Activated CD8-positive, alpha-beta memory T cell treated with anti-CD3 and anti-CD28 coated beads, Interleukin-2, amount 50 U/mL, for 48 hours (primary cell): Measurements from ENCODE around the gene RNF10.
"Not testable (repeated sequence)": the region's sequence is repeated elsewhere in the genome, so short reads cannot be mapped to it uniquely, and the experiment has no call there.

Experiments used
- DNase-seq: peaks from one replicate; pipeline ENCODE4 v3.0.0-alpha.2; 2020

RNF10 gene

DNA sequence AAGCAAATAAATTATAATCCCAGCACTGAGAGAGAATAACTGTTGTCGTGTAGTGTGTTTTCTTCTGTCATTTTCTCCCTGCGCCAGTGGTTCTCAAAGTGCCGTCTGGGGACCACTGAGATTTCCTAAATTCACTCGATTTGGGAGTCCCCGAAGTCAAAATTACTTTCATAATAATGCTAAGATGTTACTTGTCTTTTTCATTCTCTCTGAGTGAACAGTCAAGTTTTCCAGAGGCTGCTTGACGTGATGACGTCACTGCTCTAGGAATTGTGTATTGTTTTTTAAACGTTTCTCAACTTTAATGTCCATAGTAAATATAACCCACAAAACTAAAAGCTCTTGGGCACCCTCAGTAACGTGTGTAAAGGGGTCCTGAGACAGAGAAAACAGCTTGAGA, 47.8 kb downstream of the RNF10 start:
- DNase-seq: no peak

DNA sequence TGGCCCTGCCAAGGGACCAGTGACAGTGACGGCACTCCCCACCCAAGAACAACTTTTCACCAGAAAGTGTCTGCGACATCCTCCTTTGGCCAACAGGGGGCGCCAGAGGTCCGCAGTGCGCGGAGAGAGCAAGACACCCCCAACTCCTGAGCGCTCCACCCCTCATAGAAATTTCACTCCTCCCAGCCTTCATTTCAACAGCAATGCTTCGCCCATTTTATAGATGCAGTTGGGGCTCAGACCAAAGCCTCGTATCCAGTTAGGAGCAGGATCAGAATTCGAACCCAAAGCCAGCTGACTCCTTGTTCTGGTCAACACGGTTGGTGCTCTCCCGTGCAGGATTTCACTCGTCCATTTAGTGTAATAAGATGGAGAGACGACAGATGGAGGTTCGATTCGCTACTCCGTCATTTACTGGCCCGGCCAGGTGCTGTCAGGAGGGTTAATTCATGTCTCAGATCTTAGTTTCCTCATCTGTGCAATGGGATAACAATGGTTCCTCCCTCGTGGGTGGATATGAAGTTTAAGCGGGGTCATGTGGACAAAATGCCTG, 49.4 kb downstream of the RNF10 start:
- DNase-seq: peak; percentile 98

DNA sequence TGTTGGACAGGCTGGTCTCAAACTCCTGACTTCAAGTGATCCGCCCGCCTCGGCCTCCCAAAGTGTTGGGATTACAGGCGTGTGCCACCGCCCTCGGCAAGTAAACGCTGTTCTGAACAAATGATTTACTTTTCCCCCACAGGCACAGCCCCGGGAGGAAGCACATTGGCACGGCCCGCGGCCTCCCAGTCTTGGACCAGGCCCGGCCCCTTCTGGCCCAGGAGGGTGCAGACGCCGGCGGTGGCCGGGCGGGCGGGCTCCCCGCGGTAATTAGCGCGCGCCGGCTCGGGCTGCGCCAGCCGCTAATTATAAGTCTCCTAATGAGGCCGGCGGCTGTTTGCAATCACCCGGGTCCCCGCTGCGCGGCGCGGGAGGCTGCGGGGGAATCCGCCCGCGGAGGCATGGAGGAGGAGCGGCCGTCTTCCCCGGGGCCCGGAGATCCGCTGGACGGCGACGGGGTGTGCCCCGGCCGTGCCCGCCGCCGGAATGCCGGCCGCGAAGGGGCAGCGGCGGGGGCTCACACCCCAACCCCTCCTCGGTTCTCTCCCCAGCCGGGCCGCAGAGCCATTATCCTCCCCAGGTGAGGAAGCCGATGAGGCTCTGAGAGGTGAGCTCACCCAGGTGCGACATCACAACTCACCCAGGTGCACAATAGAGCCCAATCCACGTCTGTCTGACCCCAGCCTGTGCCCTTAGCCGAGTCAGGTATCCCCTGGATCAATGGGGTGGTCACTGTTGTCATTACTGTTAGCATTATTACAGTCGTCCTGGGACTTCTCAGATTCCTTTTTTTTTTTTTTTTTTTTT, 50.4 kb downstream of the RNF10 start:
- peak; percentile 74 for DNase-seq

GRCh38 chr12:120586206-120586605, 52.0 kb downstream of the RNF10 start:
- no peak for DNase-seq

DNA sequence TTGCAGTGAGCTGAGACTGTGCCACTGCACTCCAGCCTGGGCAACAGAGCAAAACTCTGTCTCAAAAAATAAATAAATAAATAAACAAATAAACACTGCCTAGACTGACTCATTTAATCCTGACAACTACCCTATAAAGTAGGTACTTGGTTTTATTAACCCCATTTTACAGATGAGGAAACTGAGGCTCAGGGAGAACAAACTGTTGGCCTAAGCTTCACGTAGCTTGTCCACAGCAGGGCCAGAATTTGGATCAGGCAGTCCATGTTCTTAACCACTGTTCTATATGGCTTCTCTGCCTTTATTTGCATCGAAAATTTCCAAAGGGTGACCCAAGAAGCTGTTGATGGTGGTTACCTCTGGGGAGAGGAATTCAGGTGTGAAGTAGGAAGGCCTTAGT, 52.7 kb downstream of the RNF10 start:
- DNase-seq: no peak

DNA sequence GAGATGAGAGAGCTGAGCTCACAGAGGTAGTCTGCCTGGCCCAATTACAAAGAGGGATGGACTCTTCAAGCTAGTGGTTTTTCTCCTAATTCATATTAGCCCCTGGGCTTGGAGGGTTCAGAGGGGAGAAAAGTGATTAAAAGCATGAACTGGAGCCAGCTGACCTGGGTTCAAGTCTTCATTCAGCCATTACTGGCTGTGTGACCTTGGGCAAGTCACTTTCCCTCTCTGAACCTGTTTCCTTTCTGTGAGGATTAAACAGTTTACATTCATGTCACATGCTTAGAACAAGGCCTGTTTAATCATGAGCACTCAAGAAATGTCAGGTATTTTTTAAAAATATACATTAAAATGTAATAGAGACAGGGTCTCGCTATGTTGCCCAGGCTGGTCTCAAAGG, 54.2 kb downstream of the RNF10 start:
- no peak for DNase-seq

GRCh38 chr12:120588948-120589930, 55.1 kb downstream of the RNF10 start:
- DNase-seq: no peak

DNA sequence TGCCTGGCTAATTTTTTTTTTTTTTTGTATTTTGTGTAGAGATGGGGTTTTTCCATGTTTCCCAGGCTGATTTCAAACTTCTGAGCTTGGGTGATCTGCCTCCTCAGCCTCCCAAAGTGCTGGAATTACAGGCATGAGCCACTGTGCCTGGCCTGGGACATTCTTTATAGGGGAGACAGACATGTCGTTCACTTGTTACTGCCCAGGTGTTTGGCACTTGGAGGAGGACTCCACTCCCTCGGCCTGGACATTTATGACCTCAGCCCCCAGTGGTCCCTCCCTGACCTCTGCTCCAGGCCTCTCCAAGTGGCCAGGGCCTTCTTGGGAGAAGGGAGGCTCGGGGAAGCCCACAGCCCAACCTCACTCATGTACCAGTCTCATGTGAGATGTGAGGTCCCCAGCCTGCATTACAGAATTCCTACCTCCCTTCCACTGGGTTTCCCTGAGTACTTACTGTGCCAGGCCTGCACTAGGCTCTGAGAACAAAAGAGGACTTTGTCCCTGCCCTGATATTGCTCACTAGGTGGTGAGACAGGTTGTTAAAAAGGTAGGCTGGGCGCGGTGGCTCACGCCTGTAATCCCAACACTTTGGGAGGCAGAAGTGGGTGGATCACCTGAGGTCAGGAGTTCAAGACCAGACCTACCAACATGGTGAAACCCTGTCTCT, 56.7 kb downstream of the RNF10 start:
- no peak for DNase-seq

DNA sequence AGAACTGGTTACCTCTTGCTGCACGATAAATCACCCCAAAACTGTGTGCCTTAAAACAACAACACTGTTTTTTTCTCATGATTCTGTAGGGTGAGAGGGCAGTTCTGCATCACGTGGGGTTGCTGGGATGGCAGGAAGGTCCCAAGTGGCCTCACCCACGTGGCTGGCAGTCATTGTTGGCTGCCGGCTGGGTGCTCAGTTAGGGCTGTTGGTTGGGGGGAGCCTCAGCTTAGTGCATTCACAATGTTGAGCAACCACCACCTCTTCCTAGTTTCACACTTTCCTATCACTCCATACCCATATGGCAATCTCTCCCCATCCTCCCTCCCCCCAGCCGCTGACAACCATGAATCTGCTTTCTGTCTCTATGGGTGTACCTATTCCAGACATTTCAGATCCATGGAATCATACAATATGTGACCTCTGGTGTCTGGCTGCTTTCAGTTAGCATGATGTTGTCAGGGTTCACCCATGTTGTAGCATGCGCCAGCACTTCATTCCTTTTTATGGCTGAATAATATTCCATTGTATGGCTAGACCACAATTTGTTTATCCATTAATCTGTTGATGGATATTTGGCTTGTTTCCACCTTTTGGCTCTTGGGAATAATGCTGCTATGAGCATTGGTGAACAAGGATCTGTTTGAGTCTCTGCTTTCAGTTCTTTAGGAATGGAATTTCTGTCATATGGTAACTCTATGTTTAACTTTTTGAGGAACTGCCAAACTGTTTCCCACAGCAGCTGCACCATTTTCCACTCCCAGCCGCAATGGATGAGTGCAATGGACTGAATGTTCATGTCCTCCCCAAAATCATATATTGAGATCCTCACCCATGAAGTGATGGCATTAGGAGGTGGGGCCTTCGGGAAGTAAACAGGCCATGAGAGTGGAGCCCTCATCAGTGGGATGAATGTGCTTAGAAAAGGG, 58.2 kb downstream of the RNF10 start:
- no peak for DNase-seq

GRCh38 chr12:120596901-120597300, 62.7 kb downstream of the RNF10 start:
- no peak for DNase-seq

DNA sequence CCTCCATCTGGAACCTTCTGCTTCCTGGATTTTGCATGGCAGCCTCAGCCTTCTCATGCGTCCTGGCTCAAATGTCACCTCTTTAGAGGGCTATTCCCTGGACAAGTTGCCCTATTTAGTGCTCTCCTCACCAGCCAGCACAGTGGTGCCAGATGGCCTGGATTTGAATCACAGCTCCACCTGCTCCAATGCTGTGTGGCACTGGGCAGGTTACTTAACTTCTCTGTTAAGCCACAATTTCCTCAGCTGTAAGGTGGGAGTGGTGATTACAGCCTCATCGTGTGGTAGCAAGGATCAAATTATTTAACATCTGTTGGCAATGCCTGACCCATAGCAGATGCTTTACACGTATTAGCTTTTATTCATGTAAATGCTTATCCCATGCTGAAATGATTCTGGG, 63.7 kb downstream of the RNF10 start:
- no peak for DNase-seq

GRCh38 chr12:120598674-120599463, 64.7 kb downstream of the RNF10 start:
- no peak for DNase-seq

DNA sequence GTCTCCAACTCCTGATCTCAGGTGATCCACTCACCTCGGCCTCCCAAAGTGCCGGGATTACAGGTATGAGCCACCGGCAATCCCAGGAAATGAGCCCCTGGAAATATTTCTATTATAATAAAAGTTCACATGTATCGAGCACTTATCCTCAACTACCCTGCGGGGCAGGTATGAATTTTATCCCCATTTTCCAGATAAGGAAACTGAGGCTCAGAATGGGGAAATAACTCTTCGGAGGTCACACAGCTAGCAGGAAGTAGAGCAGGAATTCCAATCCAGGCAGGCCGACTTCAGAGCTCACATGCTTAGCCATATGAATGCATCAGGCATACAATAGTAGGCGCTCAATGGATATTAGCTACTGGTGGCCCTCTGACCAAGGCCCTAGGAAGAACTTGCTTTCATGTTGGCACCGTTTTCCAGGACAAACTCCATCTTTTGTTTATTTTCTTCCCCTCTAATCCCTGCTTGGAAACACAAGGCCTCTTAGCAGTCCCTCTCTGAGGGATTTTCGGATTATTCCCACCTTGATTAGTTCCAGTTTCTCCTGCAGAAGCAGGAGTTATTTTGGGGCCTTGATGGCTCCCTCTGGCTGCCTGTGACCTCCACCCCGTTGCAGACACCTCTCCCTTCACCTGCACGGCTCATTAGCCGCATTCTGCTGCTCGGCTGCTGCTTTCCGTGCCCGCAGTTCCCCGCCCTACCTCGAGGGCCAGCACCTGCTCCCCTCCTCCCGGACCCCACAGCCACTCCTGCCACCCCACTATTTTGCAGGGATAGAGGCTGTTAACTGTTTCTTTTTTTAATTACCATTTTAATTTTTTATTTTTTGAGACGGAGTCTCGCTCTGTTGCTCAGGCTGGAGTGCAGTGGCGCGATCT, 65.8 kb downstream of the RNF10 start:
- no peak for DNase-seq

DNA sequence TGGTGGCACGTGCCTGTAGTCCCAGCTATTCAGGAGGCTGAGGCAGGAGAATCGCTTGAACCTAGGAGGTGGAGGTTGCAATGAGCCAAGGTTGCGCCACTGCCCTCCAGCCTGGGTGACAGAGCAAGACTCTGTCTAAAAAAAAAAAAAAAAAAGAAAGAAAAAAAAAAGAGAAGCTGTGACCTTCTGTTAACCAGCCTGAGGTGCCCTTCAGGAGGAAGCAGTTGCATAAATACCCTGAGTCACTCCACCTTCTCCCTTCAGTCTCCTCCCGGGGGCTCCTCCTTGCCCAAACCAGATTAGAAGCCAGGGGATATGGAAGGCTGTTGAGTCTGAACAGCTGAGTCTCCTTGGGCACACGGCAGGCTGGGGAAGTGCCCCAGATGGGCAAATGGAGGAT, 68.3 kb downstream of the RNF10 start:
- not testable (repeated sequence) for DNase-seq

GRCh38 chr12:120610560-120610959, 76.4 kb downstream of the RNF10 start:
- DNase-seq: no peak

DNA sequence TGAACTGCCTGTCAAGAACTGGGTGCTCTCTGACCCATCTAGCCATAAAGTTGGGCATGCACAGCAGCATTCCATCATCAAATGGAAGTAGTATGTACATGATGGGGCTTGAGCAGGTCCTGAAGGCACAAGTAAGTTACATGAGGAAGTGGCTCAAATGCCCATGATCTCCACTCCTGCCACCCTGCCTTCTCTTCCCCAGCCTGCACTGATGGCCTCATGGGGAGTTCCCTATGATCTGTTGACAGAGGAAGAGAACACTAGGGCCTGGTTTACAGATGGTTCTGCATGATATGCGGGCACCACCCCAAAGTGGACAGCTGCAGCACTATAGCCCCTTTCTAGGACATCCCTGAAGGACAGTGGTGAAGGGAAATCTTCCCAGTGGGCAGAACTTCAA, 77.4 kb downstream of the RNF10 start:
- not testable (repeated sequence) for DNase-seq

- no peak for DNase-seq
Observed at GRCh38 chr12:120614848-120615247, 80.7 kb downstream of the RNF10 start.

GRCh38 chr12:120617193-120617592, 83.0 kb downstream of the RNF10 start:
- DNase-seq: not testable (repeated sequence)

GRCh38 chr12:120617767-120618166, 83.6 kb downstream of the RNF10 start:
- DNase-seq: not testable (repeated sequence)
